Measurements from ENCODE around the gene TIAM1.

The TIAM1 gene

GRCh38 chr21:31158789-31159581 lies 185.1 kb downstream of the TIAM1 start:
- no peak for TF ChIP-seq CTCF (IDR thresholded peaks at IDR 0.05; ENCODE audit: borderline replicate concordance, insufficient read depth, low read depth, low read length)
- no peak overlapping the region for H3K4me3 ChIP-seq (ENCODE audit: low read depth, low read length)

GRCh38 chr21:31157756-31158155 lies 186.3 kb downstream of the TIAM1 start:
- H3K4me3 ChIP-seq (ENCODE audit: low read depth, low read length): no peak overlapping the region
- TF ChIP-seq CTCF (IDR thresholded peaks at IDR 0.05; ENCODE audit: borderline replicate concordance, insufficient read depth, low read depth, low read length): no peak

- TF ChIP-seq CTCF (IDR thresholded peaks at IDR 0.05; ENCODE audit: borderline replicate concordance, insufficient read depth, low read depth, low read length): no peak
- no peak overlapping the region for H3K4me3 ChIP-seq (ENCODE audit: low read depth, low read length)
Observed at GRCh38 chr21:31156662-31157061, 187.4 kb downstream of the TIAM1 start.

GRCh38 chr21:31156169-31156568 lies 187.9 kb downstream of the TIAM1 start:
- TF ChIP-seq CTCF (IDR thresholded peaks at IDR 0.05; ENCODE audit: borderline replicate concordance, insufficient read depth, low read depth, low read length): no peak
- no peak overlapping the region for H3K4me3 ChIP-seq (ENCODE audit: low read depth, low read length)

- no peak for TF ChIP-seq CTCF (IDR thresholded peaks at IDR 0.05; ENCODE audit: borderline replicate concordance, insufficient read depth, low read depth, low read length)
- no peak overlapping the region for H3K4me3 ChIP-seq (ENCODE audit: low read depth, low read length)
Observed at GRCh38 chr21:31151156-31152045, 192.7 kb downstream of the TIAM1 start.

GRCh38 chr21:31145274-31145673 lies 198.8 kb downstream of the TIAM1 start:
- H3K4me3 ChIP-seq (ENCODE audit: low read depth, low read length): no peak overlapping the region
- TF ChIP-seq CTCF (IDR thresholded peaks at IDR 0.05; ENCODE audit: borderline replicate concordance, insufficient read depth, low read depth, low read length): no peak
